ENCODE results near the gene CAPRIN1.

CAPRIN1 gene

DNA sequence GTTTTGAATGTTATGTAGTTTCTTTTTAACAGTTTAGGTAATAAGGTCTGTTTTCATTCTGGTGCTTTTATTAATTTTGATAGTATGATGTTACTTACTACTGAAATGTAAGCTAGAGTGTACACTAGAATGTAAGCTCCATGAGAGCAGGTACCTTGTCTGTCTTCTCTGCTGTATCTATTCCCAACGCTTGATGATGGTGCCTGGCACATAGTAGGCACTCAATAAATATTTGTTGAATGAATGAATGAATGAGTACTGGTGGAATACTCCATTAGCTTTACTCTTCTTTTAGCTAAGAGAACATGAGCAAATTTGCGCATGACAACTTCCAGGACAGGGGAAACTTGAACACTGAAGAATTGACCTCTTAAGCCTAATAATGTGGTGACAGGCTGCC is 47.3 kb downstream of the CAPRIN1 start:
- DNase-seq: no peak

- no peak for DNase-seq
Observed at GRCh38 chr11:34104680-34105078, 53.1 kb downstream of the CAPRIN1 start.

DNA sequence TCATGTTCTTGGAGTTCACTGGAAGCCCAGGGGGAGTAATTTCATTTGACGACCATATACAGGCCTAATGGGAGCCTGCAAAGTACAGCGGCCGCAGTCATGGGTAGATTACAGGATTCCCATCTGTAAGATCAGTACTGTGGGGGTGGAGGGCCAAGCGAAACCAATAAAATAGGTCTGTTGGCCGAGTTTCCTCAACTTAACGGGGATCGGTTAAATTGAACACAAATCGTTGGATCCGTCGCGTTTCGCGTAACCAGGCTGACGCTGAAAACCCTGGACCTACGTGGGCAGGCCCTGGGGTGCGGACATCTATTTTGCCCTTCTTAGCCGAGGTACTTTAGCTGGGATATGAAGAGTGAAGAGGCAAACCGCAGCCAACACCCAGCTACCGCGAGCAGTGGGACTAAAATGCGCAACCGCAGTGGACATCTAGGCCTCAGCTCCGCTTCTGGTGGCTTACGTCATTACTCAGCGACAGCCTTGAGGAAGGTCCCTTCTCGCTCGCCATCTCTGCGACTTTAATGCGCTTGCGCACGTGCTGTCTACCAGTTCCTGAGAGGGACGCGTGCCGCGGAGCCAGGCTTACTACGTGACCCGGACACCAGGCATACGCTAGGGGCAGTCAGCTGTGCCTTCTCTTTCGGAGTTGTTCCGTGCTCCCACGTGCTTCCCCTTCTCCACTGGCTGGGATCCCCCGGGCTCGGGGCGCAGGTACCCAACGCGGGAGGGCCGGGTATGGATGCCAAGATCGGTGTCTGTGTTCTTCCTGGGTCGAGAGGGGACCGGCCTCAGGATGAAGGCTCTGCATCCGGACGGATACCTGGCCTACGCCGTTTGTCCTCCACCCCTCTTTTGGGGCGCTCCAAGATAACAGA is 53.8 kb downstream of the CAPRIN1 start, which contains the start of gene NAT10:
Gene NAT10, plus strand, starts transcription at position 551 of the 878 bp plus-strand sequence. CDS start 2,597 bp downstream, outside the sequence.
- DNase-seq: peak; percentile 99

- no peak for DNase-seq
Observed at GRCh38 chr11:34105957-34106504, 54.5 kb downstream of the CAPRIN1 start.

DNA sequence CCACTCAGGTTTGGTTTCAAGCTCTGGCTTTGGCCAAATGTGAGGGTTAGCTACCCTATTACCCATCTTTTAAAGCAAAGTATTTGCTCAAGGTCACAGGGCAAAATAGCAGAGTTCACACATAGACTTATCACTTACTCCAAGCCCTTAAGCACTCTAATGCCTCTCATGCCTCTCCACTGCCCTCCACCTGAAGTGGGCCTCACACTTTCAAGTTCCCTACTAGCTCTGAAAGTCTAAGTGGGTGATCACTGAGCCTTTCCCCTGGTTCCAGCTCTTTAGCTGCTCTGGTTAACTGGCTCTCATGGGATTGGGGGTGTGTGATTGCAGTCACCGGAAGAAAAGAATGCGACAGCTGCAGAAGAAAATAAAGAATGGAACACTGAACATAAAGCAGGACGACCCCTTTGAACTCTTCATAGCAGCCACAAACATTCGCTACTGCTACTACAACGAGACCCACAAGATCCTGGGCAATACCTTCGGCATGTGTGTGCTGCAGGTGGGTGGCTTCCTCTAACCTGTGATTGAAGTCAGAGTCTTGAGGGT is 60.3 kb downstream of the CAPRIN1 start:
- no peak for DNase-seq

DNA sequence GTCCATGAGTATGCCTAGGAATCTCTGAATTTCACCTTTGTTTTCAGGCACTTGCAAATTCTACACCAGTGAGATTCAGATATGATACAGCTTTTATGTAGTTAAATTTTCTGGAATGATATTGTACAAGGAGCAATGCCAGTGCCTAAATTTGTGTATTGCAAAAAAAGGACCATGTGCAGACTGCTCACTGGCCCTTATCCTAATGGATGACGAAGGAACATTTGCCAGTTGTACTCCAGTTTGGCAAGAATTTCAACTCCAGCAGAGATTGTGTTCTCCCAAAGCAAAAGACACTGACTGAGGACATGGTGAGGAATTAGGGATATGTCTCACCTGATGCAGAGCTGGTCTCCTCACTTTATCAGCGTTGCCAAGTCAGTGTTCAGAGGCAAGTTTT is 62.5 kb downstream of the CAPRIN1 start:
- DNase-seq: no peak

DNA sequence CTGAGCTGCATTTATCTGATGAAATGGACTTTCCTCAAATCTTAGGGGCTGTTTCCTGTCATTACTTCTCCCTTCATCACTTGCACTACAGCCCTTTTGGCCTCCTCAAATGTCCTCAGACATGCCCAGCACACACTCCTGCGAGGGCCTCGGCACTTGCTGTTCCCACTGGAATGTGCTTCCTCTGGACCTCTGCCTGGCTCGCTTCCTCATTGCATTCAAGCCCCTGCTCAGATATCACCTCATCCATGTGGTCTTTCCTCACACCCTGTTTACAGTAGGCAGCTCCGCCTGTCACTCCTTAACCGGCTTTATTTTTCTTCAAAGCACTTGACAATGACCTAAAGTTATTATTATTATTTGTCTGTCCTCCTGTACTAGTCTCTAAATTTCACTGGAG is 62.9 kb downstream of the CAPRIN1 start:
- DNase-seq: no peak

DNA sequence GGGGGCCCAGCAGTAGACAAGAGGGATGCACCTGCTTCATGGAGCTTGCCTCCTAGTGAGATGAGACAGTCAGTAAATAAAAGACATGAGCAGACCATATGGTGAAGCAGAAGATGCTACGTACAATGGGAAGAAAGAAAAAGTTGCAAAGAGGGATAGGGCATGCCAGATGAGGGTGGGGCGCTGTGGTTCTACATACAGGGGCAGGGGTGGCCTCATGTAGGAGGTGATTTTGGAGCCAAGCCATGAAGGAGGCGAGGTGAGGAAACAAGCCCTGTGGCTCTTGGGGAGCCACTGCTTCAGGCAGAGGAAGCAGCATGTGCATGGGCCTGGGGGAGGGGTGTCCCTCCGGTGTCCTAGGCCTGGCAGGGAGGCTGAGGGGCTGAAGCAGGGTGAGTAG is 69.1 kb downstream of the CAPRIN1 start:
- DNase-seq: no peak

- DNase-seq: no peak
Observed at GRCh38 chr11:34124885-34125668, 73.5 kb downstream of the CAPRIN1 start.

- no peak for DNase-seq
Observed at GRCh38 chr11:34126959-34127848, 75.7 kb downstream of the CAPRIN1 start.

DNA sequence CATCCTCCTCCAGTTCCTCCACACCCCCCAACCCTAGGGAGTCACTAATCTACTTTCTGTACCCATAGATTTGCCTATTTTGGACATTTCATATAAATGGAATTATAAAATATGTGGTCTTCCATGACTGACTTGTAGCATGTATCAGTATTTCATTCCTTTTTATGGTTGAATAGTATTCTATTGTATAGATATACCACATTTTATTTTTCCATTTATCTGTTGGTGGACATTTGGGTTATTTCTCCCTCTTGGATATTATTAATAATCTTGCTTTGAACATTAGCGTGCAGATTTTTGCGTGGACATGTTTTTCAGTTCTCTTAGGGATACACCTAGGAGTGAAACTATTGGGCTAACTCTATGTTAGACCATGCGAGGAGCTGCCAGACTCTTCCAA is 77.3 kb downstream of the CAPRIN1 start:
- no peak for DNase-seq

GRCh38 chr11:34132261-34132965 is 80.9 kb downstream of the CAPRIN1 start:
- no peak for DNase-seq

GRCh38 chr11:34134765-34135164 is 83.2 kb downstream of the CAPRIN1 start:
- peak; percentile 80 for DNase-seq

- no peak for DNase-seq
Observed at GRCh38 chr11:34135439-34135838, 83.9 kb downstream of the CAPRIN1 start.

- no peak for DNase-seq
Observed at GRCh38 chr11:34136420-34136819, 84.9 kb downstream of the CAPRIN1 start.

DNA sequence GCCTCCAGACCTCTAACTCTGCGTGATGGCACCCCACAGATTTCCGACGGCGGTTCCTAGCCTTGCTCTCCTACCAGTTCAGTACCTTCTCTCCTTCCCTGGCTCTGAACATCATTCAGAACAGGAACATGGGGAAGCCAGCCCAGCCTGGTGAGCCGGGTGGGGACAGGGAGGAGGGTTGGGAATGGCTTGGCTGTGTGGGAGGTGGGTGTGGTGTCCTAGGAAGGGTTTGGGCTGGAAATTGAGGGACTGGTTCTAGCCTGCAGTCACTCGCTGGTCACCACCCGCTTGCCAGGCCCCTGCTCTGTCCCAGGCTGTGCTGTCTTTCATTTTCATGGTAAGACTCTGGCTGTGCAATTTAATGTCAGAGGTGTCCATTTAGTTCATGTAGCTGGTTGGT is 87.8 kb downstream of the CAPRIN1 start:
- DNase-seq: no peak

- DNase-seq: no peak
Observed at GRCh38 chr11:34140149-34140548, 88.6 kb downstream of the CAPRIN1 start.

- no peak for DNase-seq
Observed at GRCh38 chr11:34143048-34143447, 91.5 kb downstream of the CAPRIN1 start.

GRCh38 chr11:34145073-34145472 is 93.5 kb downstream of the CAPRIN1 start:
- no peak for DNase-seq

DNA sequence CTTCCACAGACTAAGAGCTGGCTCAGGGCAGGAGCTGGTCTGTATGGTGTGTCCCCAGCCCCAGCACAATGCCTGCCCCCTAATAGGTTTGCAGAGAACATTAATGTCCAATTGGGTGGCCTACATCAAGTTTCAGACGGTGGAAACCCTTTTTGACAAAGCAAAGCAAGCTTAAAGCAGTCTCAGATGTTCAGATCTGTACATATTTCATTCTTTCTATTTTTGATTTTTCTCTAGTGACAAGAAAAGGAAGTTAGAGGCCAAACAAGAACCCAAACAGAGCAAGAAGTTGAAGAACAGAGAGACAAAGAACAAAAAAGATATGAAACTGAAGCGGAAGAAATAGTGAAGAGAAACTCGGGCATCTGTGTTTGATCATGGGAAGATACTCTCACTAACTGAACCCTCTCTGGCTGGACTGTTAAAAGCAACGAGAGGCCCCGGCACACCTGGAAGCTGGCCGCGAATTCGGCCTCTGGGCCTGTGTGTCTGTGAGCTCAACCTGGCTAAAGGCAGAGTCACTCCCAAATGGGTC is 94.4 kb downstream of the CAPRIN1 start:
- DNase-seq: no peak

DNA sequence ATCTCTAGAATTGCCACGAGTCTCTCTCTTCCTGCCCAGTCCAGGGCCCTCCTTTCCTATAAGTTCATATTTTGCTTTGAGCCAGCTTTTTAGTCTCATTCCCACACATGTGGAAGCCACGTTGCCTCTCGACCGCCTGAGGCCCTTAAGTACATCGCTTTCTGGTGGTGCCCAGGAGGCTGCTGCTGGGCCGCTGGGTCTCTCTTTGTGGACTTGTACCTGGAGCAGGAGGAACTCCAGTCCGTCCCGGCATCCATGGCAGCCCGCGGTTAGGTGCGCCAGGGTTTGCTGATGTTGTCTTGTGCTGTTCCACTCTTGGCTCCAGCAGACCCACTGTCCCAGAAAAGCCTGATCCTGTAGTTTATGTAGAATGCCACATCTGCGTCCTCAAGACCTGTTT is 94.9 kb downstream of the CAPRIN1 start:
- no peak for DNase-seq

Data from DMS79 (cell line).